ENCODE data around the gene VSTM4.

VSTM4 gene

GRCh38 chr10:49140304-49141177 lies 25.2 kb upstream of the VSTM4 start:
- in situ Hi-C loops (cut with MboI; ENCODE audit: low sequenced_read_pairs, unreplicated experiment), result no loop called here
- DNase-seq (ENCODE audit: low spot score), result no peak
- no peak for TF ChIP-seq CTCF (IDR thresholded peaks at IDR 0.05; ENCODE audit: borderline replicate concordance, control extremely low read depth, extremely low read depth, insufficient read depth, missing control alignments)

DNA sequence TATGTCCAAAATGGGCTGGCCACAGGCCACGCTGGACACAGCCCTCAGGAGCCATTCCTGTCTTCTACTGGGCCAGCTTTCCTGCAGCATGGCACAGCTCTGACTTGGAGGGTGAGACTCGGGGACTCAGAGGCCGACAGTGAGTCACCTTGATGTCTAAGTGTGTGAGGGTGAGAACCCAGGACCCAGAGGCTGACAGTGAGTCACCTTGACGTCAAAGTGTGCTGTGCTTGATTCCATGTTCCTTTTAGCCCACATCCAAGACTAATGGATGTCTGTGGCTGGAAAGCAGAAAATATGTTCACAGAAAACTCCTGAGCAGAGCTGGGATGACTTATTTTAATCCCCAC lies 24.5 kb upstream of the VSTM4 start:
- no peak for DNase-seq (ENCODE audit: low spot score)
- TF ChIP-seq CTCF (IDR thresholded peaks at IDR 0.05; ENCODE audit: borderline replicate concordance, control extremely low read depth, extremely low read depth, insufficient read depth, missing control alignments), result no peak
- in situ Hi-C loops (cut with MboI; ENCODE audit: low sequenced_read_pairs, unreplicated experiment), result no loop called here

DNA sequence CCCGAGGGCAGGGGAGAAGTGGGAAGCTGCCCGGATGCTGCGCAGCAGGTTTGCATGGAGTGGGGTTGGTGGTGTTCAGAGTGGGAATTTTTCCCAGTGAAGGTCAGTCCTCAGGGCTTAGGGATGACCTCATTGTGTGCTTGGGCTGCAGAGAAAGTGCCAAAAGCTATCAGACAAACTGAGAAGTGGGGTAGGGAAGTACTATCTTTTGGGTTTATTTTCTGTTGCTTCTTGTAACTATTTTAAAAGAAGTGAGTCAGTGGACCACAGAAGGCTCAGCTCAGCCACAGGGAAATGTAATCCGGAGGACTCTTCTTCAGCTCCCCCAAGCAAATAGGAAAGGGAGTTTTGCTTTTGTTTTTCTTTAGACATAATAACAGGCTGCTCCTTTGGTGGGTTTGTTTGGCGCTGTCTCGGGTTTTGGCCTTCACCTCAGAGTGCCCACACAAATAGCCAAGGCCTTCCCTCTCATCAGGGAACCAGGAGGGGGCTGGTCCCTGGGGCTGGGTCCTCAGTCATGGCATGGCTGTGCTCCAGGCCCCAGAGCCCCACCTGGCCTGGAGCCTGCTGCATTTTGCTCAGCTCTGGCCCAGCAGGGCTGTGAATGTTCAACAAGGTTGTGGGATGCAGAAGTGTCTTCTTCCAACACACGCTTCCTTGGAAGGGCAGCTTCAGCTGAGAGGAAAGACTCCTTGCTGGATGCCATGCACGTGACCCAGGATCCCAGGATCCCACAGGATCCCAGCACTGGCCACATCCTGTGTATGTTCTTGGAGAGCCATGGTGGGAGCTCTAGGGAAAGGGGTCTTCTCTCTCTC lies 23.9 kb upstream of the VSTM4 start:
- in situ Hi-C loops (cut with MboI; ENCODE audit: low sequenced_read_pairs, unreplicated experiment), result no loop called here
- DNase-seq (ENCODE audit: low spot score), result peak; percentile 51
- TF ChIP-seq CTCF (IDR thresholded peaks at IDR 0.05; ENCODE audit: borderline replicate concordance, control extremely low read depth, extremely low read depth, insufficient read depth, missing control alignments), result no peak

GRCh38 chr10:49138361-49138891 lies 23.1 kb upstream of the VSTM4 start:
- in situ Hi-C loops (cut with MboI; ENCODE audit: low sequenced_read_pairs, unreplicated experiment), result no loop called here
- TF ChIP-seq CTCF (IDR thresholded peaks at IDR 0.05; ENCODE audit: borderline replicate concordance, control extremely low read depth, extremely low read depth, insufficient read depth, missing control alignments), result no peak
- no peak for DNase-seq (ENCODE audit: low spot score)

GRCh38 chr10:49136525-49136924 lies 21.2 kb upstream of the VSTM4 start:
- no peak for DNase-seq (ENCODE audit: low spot score)
- TF ChIP-seq CTCF (IDR thresholded peaks at IDR 0.05; ENCODE audit: borderline replicate concordance, control extremely low read depth, extremely low read depth, insufficient read depth, missing control alignments), result no peak
- in situ Hi-C loops (cut with MboI; ENCODE audit: low sequenced_read_pairs, unreplicated experiment), result no loop called here

DNA sequence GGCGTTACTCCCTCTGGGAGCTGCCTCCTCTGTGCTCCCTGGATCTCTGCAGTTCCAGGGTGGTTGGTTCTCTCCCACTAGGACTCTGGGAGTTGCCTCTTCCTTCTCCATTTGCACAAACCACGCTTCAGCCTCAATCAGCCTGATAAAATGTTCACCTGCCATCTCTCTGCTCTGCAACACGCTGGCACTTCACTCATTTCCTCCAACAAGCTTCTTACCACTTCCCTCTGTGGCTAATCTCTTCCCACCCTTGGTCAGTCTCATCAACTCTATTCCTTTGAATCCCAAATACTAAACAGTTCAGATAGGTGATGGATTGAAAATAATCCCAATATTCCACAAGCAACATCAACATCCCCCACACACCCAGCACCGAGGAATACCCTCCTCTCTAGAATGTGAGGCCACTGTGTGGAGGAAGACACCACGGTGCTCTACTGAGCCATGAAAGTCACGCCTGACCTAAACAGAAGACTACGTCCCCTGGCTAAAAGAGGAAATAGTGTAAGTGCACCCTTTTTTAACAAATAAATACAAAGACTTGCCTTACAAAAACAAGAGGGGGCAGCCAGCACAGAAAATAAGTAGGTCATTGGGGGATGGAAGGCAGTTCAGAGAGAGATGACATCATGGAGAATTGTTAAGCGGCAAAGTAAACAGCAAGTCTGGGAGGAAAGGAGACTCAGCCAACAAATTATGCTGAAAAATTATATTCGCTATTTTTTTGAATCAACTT lies 20.4 kb upstream of the VSTM4 start:
- DNase-seq (ENCODE audit: low spot score), result peak; percentile 38
- in situ Hi-C loops (cut with MboI; ENCODE audit: low sequenced_read_pairs, unreplicated experiment), result no loop called here
- TF ChIP-seq CTCF (IDR thresholded peaks at IDR 0.05; ENCODE audit: borderline replicate concordance, control extremely low read depth, extremely low read depth, insufficient read depth, missing control alignments), result no peak
